CD4-positive, alpha-beta T cell treated with Interleukin-15 for 1 hour (primary cell): Measurements from ENCODE around the gene FAM43B.

Experiments
- DNase-seq: peaks from one replicate; pipeline ENCODE4 v3.0.0-alpha.2; 2020

Gene FAM43B

GRCh38 chr1:20552728-20553445, 514 bp downstream of the FAM43B start:
- no peak for DNase-seq

GRCh38 chr1:20555025-20555757, 2.8 kb downstream of the FAM43B start:
- no peak for DNase-seq

- DNase-seq, result no peak
These were observed 3.4 kb downstream of the FAM43B start for GRCh38 chr1:20555758-20556120.

- no peak for DNase-seq
These were observed 5.8 kb downstream of the FAM43B start for GRCh38 chr1:20558191-20558590.

- no peak for DNase-seq
These were observed 8.6 kb downstream of the FAM43B start for GRCh38 chr1:20560966-20561365.

- DNase-seq, result no peak
These were observed 12.9 kb downstream of the FAM43B start for GRCh38 chr1:20565234-20565633.

GRCh38 chr1:20569523-20570098, 17.2 kb downstream of the FAM43B start:
- no peak for DNase-seq

- DNase-seq, result no peak
These were observed 19.1 kb downstream of the FAM43B start for GRCh38 chr1:20571427-20571826.

GRCh38 chr1:20573987-20574386, 21.6 kb downstream of the FAM43B start:
- DNase-seq, result no peak

GRCh38 chr1:20574686-20575540, 22.5 kb downstream of the FAM43B start:
- peak; percentile 67 for DNase-seq

GRCh38 chr1:20575541-20576336, 23.4 kb downstream of the FAM43B start:
- DNase-seq, result no peak

- no peak for DNase-seq
These were observed 25.7 kb downstream of the FAM43B start for GRCh38 chr1:20578062-20578461.

- no peak for DNase-seq
These were observed 26.5 kb downstream of the FAM43B start for GRCh38 chr1:20578721-20579395.

GRCh38 chr1:20584890-20585289, 32.5 kb downstream of the FAM43B start:
- no peak for DNase-seq

- no peak for DNase-seq
These were observed 34.7 kb downstream of the FAM43B start for GRCh38 chr1:20586953-20587660.

- DNase-seq, result no peak
These were observed 35.3 kb downstream of the FAM43B start for GRCh38 chr1:20587661-20588053.

- peak; percentile 36 for DNase-seq
These were observed 36.4 kb downstream of the FAM43B start, which contains the start of gene CDA for GRCh38 chr1:20588634-20589225. TSS of gene CDA (plus strand) at chr1:20589097. CDS start at chr1:20589130, 33 bp downstream.

- DNase-seq, result peak; percentile 49
These were observed 37.2 kb downstream of the FAM43B start for GRCh38 chr1:20589331-20590278.

- peak; percentile 52 for DNase-seq
These were observed 38.0 kb downstream of the FAM43B start for GRCh38 chr1:20590306-20590777.
